Loucy (cell line): ENCODE results near the gene CPED1.
"Not testable (repeated sequence)": the region's sequence is repeated elsewhere in the genome, so short reads cannot be mapped to it uniquely, and the experiment has no call there.

Experiments used
- H2AFZ ChIP-seq: fragments of 200-600 bp; sonication (generic); 2 replicates; pipeline ENCODE4 v1.6.0; 2016; ENCODE audit warnings: antibody characterized with exemption, mild to moderate bottlenecking, low read length, moderate library complexity
- H3F3A ChIP-seq: fragments of 200-600 bp; 2 replicates; pipeline ENCODE4 v1.6.0; 2016; ENCODE audit warnings: antibody characterized with exemption, low read depth, mild to moderate bottlenecking
- H3K27me3 ChIP-seq: fragments of 200-600 bp; sonication (generic); 2 replicates; pipeline ENCODE4 v1.6.1; 2014; ENCODE audit warnings: low read length, mild to moderate bottlenecking; ENCODE audit not compliant: insufficient read depth, poor library complexity, severe bottlenecking
- H3K36me3 ChIP-seq: fragments of 200-600 bp; sonication (generic); 2 replicates; pipeline ENCODE4 v1.6.1; 2016; ENCODE audit warnings: low read length; ENCODE audit not compliant: insufficient read depth
- H3K4me1 ChIP-seq: fragments of 200-600 bp; sonication (generic); 2 replicates; pipeline ENCODE4 v1.5.1; 2014; ENCODE audit warnings: low read length, mild to moderate bottlenecking; ENCODE audit not compliant: insufficient read depth, poor library complexity, severe bottlenecking
- H3K4me2 ChIP-seq: fragments of 200-600 bp; sonication (generic); 2 replicates; pipeline ENCODE4 v1.6.0; 2014; ENCODE audit warnings: antibody characterized with exemption, low read length, low read depth, mild to moderate bottlenecking; ENCODE audit not compliant: poor library complexity, severe bottlenecking
- H3K4me3 ChIP-seq: fragments of 200-600 bp; sonication (generic); 2 replicates; pipeline ENCODE4 v1.5.1; 2014; ENCODE audit warnings: low read length, mild to moderate bottlenecking, mixed read lengths; ENCODE audit not compliant: poor library complexity, severe bottlenecking
- H3K79me2 ChIP-seq: fragments of 200-600 bp; sonication (generic); 2 replicates; pipeline ENCODE4 v1.6.1; 2014; ENCODE audit warnings: low read length; ENCODE audit not compliant: insufficient read depth
- H3K9ac ChIP-seq: fragments of 200-600 bp; sonication (generic); 2 replicates; pipeline ENCODE4 v1.6.0; 2014; ENCODE audit warnings: mild to moderate bottlenecking, low read depth, low read length, moderate library complexity; ENCODE audit not compliant: poor library complexity, severe bottlenecking
- H3K9me2 ChIP-seq: fragments of 200-600 bp; sonication (generic); replicated peaks from 2 replicates; pipeline ENCODE4 v1.6.1; 2016; ENCODE audit warnings: low read depth, low read length, mixed read lengths
- H3K9me3 ChIP-seq: fragments of 200-600 bp; sonication (generic); 2 replicates; pipeline ENCODE4 v1.6.1; 2014; ENCODE audit warnings: mild to moderate bottlenecking, antibody characterized with exemption, low read length, low read depth; ENCODE audit not compliant: insufficient read depth
- H4K20me1 ChIP-seq: fragments of 200-600 bp; sonication (generic); 2 replicates; pipeline ENCODE4 v1.6.0; 2014; ENCODE audit warnings: antibody characterized with exemption, low read length, mild to moderate bottlenecking; ENCODE audit not compliant: insufficient read depth, poor library complexity, severe bottlenecking
- EZH2phosphoT487 ChIP-seq: fragments of 200-600 bp; IDR thresholded peaks from 2 replicates; pipeline ENCODE4 v1.6.1; 2018; ENCODE audit warnings: antibody characterized with exemption, mild to moderate bottlenecking, moderate library complexity, borderline replicate concordance
- TF ChIP-seq, protein P1 (sequence below): fragments of 200-600 bp; sonication (generic); conservative IDR thresholded peaks from 2 replicates; pipeline ENCODE4 v1.5.1; 2014; ENCODE audit warnings: mild to moderate bottlenecking, antibody characterized with exemption, low read length

CPED1 gene

DNA sequence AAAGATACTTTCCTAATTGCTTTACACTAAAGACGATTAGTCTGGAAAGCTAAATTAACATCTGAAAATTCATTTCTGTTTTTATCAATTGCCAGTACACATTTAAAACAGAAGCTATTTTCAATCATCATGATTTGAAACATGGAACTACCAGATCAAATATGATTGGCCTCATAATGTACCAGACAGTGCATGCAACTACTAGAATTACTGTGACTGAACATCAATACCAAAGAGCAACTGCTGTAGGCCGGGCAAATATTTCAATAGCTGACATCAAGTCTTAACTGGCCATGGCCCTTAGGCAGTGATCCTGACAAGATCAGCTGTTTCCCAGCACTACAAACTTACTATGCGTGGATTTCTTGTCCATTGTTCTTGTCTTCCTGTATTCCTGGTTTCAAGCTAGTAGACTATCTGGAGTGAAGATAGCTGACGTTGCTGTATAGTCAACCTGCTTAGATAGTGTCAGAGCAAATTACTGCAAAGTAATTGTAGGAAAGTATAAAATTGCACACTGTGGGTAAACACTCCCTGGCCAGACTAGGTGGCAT, 318.6 kb downstream of the CPED1 start:
- no peaks in the 10 kb centered on the region for H3K9me3 ChIP-seq
- no peaks in the 10 kb centered on the region for H3K36me3 ChIP-seq
- no peaks in the 10 kb centered on the region for H3K27me3 ChIP-seq
- H3K79me2 ChIP-seq: no peaks in the 10 kb centered on the region
- no peaks in the 10 kb centered on the region for H3F3A ChIP-seq
- no peak overlapping the region for H3K9ac ChIP-seq
- H3K4me3 ChIP-seq: no peak overlapping the region
- H2AFZ ChIP-seq: no peak overlapping the region
- no peak overlapping the region for H3K4me2 ChIP-seq
- no peaks in the 10 kb centered on the region for H3K9me2 ChIP-seq
- TF ChIP-seq, protein P1, sequence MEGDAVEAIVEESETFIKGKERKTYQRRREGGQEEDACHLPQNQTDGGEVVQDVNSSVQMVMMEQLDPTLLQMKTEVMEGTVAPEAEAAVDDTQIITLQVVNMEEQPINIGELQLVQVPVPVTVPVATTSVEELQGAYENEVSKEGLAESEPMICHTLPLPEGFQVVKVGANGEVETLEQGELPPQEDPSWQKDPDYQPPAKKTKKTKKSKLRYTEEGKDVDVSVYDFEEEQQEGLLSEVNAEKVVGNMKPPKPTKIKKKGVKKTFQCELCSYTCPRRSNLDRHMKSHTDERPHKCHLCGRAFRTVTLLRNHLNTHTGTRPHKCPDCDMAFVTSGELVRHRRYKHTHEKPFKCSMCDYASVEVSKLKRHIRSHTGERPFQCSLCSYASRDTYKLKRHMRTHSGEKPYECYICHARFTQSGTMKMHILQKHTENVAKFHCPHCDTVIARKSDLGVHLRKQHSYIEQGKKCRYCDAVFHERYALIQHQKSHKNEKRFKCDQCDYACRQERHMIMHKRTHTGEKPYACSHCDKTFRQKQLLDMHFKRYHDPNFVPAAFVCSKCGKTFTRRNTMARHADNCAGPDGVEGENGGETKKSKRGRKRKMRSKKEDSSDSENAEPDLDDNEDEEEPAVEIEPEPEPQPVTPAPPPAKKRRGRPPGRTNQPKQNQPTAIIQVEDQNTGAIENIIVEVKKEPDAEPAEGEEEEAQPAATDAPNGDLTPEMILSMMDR: no peak
- TF ChIP-seq EZH2phosphoT487: no peak
- no peaks in the 10 kb centered on the region for H3K4me1 ChIP-seq
- H4K20me1 ChIP-seq: no peaks in the 10 kb centered on the region

DNA sequence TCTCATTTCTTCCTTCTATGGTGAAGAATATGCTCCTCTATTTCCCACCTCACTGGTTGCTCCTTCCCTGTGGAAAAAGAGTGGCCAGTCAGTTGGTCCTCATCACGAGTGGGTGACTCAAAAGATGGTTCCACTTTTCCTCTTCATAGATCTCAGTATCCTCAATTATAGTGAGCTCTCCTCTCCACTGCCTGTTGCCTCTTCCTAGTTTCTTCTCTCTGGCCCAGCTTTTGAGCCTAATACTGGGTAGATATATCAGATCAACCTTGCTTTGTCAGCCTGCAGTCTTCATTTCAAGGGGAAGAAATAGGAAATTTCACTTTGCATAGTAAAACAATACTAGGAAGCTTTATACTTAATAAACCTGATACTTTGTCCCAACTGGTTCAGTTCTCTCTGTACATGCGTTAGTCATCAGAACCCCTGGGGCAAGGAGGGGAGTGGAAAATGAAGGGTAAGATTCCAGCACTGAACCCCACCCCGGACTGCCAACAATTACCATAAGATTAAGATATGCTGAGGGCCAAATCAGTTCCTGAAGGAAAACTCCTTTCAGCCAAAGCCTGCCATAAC, 324.8 kb downstream of the CPED1 start:
- Histone ChIP-seq H3K79me2 (no peaks in the 10 kb centered on the region), H3K4me2 (no peak overlapping the region), H3K4me3 (no peak overlapping the region), H3K4me1 (no peaks in the 10 kb centered on the region), H2AFZ (peak overlapping the region; percentile 39; the same call in 1 of the 2 replicates), H3F3A (no peaks in the 10 kb centered on the region), H3K9me2 (no peaks in the 10 kb centered on the region), H4K20me1 (no peaks in the 10 kb centered on the region), H3K27me3 (no peaks in the 10 kb centered on the region), H3K9me3 (no peaks in the 10 kb centered on the region), H3K9ac (no peak overlapping the region), H3K36me3 (no peaks in the 10 kb centered on the region)
- no peak for TF ChIP-seq EZH2phosphoT487
- TF ChIP-seq, protein P1: no peak

DNA sequence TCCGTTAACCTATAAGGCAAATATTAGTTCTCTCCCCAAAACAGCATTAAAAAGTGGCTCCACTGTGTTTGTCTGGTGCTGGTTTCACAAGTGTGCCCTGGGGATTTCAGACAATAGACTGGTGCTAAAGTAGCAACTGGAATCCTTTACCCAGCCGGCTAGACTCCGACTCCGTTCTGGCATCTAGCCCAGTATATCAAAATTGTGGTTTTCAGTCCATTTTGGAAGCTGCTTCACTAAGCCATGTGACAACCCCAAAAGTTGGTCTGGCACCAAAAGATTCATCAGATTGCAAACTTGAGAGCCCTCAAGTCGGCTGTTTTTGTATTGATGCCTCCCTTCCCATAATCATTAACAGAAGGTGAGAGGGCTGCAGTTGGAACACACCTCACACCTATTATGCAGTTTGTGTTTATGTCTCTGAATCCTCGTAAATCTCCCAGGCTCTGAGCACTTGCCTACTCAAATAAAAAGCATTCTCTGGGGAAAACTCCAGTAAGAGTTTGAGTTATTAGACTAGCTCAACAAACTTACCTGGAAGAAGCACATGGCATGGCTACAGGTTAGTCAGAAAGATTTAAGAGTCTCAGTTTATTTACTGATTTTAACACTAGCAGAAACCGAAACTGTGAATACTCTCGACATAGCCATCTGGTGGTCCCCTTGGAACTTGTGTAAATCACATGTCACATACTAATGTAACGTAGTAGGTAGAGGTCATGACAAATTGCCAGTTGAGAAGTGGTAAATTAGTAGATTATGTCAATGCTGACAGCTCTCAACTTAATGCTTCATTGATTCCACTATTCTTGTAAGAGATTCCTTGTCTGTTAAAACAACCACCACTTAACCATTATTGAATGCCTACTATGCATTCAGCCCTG, 325.5 kb downstream of the CPED1 start:
- no peaks in the 10 kb centered on the region for H3K9me2 ChIP-seq
- TF ChIP-seq, protein P1: no peak
- TF ChIP-seq EZH2phosphoT487: no peak
- H3K4me3 ChIP-seq: peak overlapping the region; percentile 37
- no peaks in the 10 kb centered on the region for H3K36me3 ChIP-seq
- no peaks in the 10 kb centered on the region for H3K79me2 ChIP-seq
- H3F3A ChIP-seq: no peaks in the 10 kb centered on the region
- H3K4me2 ChIP-seq: peak overlapping the region; percentile 40
- H3K27me3 ChIP-seq: no peaks in the 10 kb centered on the region
- H3K9ac ChIP-seq: no peak overlapping the region
- no peaks in the 10 kb centered on the region for H4K20me1 ChIP-seq
- H3K9me3 ChIP-seq: no peaks in the 10 kb centered on the region
- H3K4me1 ChIP-seq: no peaks in the 10 kb centered on the region
- H2AFZ ChIP-seq: peak overlapping the region; percentile 20; the same call in 1 of the 2 replicates

DNA sequence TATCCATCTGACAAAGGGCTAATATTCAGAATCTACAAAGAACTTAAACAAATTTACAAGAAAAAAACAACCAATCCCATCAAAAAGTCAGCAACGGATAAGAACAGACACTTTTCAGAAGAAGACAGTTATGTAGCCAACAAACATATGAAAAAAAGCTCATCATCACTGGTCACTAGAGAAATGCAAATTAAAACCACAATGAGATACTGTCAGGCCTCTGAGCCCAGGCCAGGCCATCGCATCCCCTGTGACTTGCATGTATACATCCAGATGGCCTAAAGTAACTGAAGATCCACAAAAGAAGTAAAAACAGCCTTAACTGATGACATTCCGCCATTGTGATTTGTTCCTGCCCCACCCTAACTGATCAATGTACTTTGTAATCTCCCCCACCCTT, 326.7 kb downstream of the CPED1 start:
- not testable (repeated sequence) for H3K27me3 ChIP-seq, H3K9me3 ChIP-seq

More for the DNA sequence above, 326.7 kb downstream of the CPED1 start:
- H3K79me2 ChIP-seq, H4K20me1 ChIP-seq, H3K4me1 ChIP-seq, H3K36me3 ChIP-seq, H2AFZ ChIP-seq, H3K9ac ChIP-seq, H3K9me2 ChIP-seq, H3F3A ChIP-seq, H3K4me3 ChIP-seq, H3K4me2 ChIP-seq: not testable (repeated sequence)
